CD4-positive, CD25-positive, alpha-beta regulatory T cell (primary cell): Measurements from ENCODE around the gene EIF3J. TPM values are rescaled to one million over a fixed set of nuclear protein-coding genes. Genes with fewer than 3 reads are reported as not detected.
"Not testable (repeated sequence)": the region's sequence is repeated elsewhere in the genome, so short reads cannot be mapped to it uniquely, and the experiment has no call there.

ENCODE experiments used
- ATAC-seq, 2 donors: fragments of 150-1000 bp; cut with Tn5 transposase; one replicate each; pipeline ENCODE4 v1.10.0; 2021; ENCODE audit warnings: low read depth in 2 of 2, moderate number of reproducible peaks in 2 of 2, moderate library complexity in 1 of 2
- DNase-seq, 3 donors: peaks; one replicate each; pipeline versions ENCODE4 v3.0.0 to v3.0.0-alpha.2; 2012 to 2022; ENCODE audit warnings: mixed read lengths in 1 of 3
- H3K27ac ChIP-seq: one replicate; pipeline ENCODE4 v1.7.0; 2013; ENCODE audit warnings: mild to moderate bottlenecking, low read length; ENCODE audit not compliant: insufficient read depth, poor library complexity, severe bottlenecking
- H3K27me3 ChIP-seq: one replicate; pipeline ENCODE4 v1.7.0; 2013; ENCODE audit warnings: low read length; ENCODE audit not compliant: control insufficient read depth, insufficient read depth
- H3K36me3 ChIP-seq: one replicate; pipeline ENCODE4 v1.7.0; 2013; ENCODE audit warnings: mild to moderate bottlenecking, low read length, moderate library complexity; ENCODE audit not compliant: control insufficient read depth, insufficient read depth
- H3K4me1 ChIP-seq: 2 replicates; pipeline ENCODE4 v1.7.0; 2013; ENCODE audit warnings: mild to moderate bottlenecking, low read length; ENCODE audit not compliant: insufficient read depth, control insufficient read depth, poor library complexity, severe bottlenecking
- H3K4me3 ChIP-seq: one replicate; pipeline ENCODE4 v1.7.0; 2013; ENCODE audit warnings: low read depth, mild to moderate bottlenecking, low read length, moderate library complexity
- H3K9me3 ChIP-seq, 2 experiments: 1 replicate in 1 of 2; 2 replicates in 1 of 2; pipeline ENCODE4 v1.7.0; 2013; ENCODE audit warnings: low read length in 2 of 2, mild to moderate bottlenecking in 1 of 2, moderate library complexity in 1 of 2; ENCODE audit not compliant: control insufficient read depth in 2 of 2
- H3K27ac Mint-ChIP-seq, 3 donors: one replicate each; pipeline ENCODE4 v1.8.0; 2020 to 2022; ENCODE audit warnings: mild to moderate bottlenecking in 3 of 3, mixed read lengths in 3 of 3, moderate library complexity in 2 of 3
- H3K27me3 Mint-ChIP-seq: one replicate; pipeline ENCODE4 v1.8.0; 2022; ENCODE audit warnings: mild to moderate bottlenecking, mixed read lengths
- H3K36me3 Mint-ChIP-seq: one replicate; pipeline ENCODE4 v1.8.0; 2020; ENCODE audit warnings: mixed read lengths
- H3K4me1 Mint-ChIP-seq, 4 donors: one replicate each; pipeline ENCODE4 v1.8.0; 2020 to 2022; ENCODE audit warnings: mixed read lengths in 4 of 4, mild to moderate bottlenecking in 1 of 4
- H3K4me3 Mint-ChIP-seq, 4 donors: one replicate each; pipeline ENCODE4 v1.8.0; 2020 to 2022; ENCODE audit warnings: mild to moderate bottlenecking in 4 of 4, mixed read lengths in 4 of 4, moderate library complexity in 3 of 4
- H3K9me3 Mint-ChIP-seq, 7 donors: one replicate each; pipeline ENCODE4 v1.8.0; 2020 to 2022; ENCODE audit warnings: mixed read lengths in 7 of 7, mild to moderate bottlenecking in 3 of 7, moderate library complexity in 2 of 7
- polyA plus RNA-seq, 4 donors: library from polyadenylated mRNA; unstranded; fragments of 300-500 nt; fragmentation: Illumina TruSeq; gene quantifications; one replicate each; pipeline ENCODE4 v1.2.3, GENCODE V29; 2021
- total RNA-seq: library from RNA; stranded (reverse); gene quantifications from one replicate; pipeline ENCODE4 v1.2.3, GENCODE V29; 2022

Gene EIF3J
- total and polyA plus RNA-seq, 5 donors from 2014 or later = 18.2 to 80.4 (median 25.7) TPM

- not testable (repeated sequence) for H3K4me3 ChIP-seq, DNase-seq, H3K4me1 ChIP-seq, H3K9me3 Mint-ChIP-seq, H3K27me3 Mint-ChIP-seq, H3K27me3 ChIP-seq, H3K9me3 ChIP-seq
- peak overlapping the region; percentile 9 for H3K27ac ChIP-seq
- Mint-ChIP-seq H3K4me3 (peak overlapping the region in 1 of 4 donors; percentile 1), H3K36me3 (peaks cover 44% of the 10 kb centered on the region), H3K4me1 (peaks cover 0 to 32% (median 23%) of the 10 kb centered on the region in 4 donors), H3K27ac (peak overlapping the region; percentile 59 to 86 (median 66))
- peaks cover 93% of the 10 kb centered on the region for H3K36me3 ChIP-seq
- peak; percentile 18 to 33 for ATAC-seq
Observed at GRCh38 chr15:44560926-44561325, 24.0 kb downstream of the EIF3J start.

- Mint-ChIP-seq H3K36me3 (peaks cover 47% of the 10 kb centered on the region), H3K4me1 (peaks cover 0 to 13% (median 8%) of the 10 kb centered on the region in 4 donors), H3K27ac (peak overlapping the region in 1 of 3 donors; percentile 25), H3K27me3 (no peaks in the 10 kb centered on the region), H3K4me3 (no peak overlapping the region), H3K9me3 (no peaks in the 10 kb centered on the region)
- peaks cover 4% of the 10 kb centered on the region for H3K4me1 ChIP-seq
- no peaks in the 10 kb centered on the region for H3K27me3 ChIP-seq
- no peak for ATAC-seq
- H3K9me3 ChIP-seq = no peaks in the 10 kb centered on the region
- no peak overlapping the region for H3K27ac ChIP-seq
- DNase-seq = no peak
- H3K4me3 ChIP-seq = no peak overlapping the region
- peaks cover 86% of the 10 kb centered on the region for H3K36me3 ChIP-seq
Observed at GRCh38 chr15:44565387-44566154, 28.6 kb downstream of the EIF3J start.

GRCh38 chr15:44566155-44566540, 29.2 kb downstream of the EIF3J start:
- H3K9me3 Mint-ChIP-seq = no peaks in the 10 kb centered on the region
- no peak overlapping the region for H3K27ac Mint-ChIP-seq
- ATAC-seq (no peak), DNase-seq (no peak)
- peaks cover 86% of the 10 kb centered on the region for H3K36me3 ChIP-seq
- no peaks in the 10 kb centered on the region for H3K27me3 ChIP-seq
- H3K4me3 Mint-ChIP-seq = no peak overlapping the region
- H3K36me3 Mint-ChIP-seq = peaks cover 46% of the 10 kb centered on the region
- no peaks in the 10 kb centered on the region for H3K4me1 ChIP-seq
- no peak overlapping the region for H3K27ac ChIP-seq
- no peaks in the 10 kb centered on the region for H3K27me3 Mint-ChIP-seq
- H3K4me1 Mint-ChIP-seq = peaks cover 0 to 7% (median 3%) of the 10 kb centered on the region in 4 donors
- no peaks in the 10 kb centered on the region for H3K9me3 ChIP-seq
- no peak overlapping the region for H3K4me3 ChIP-seq

GRCh38 chr15:44568338-44568737, 31.4 kb downstream of the EIF3J start:
- peaks cover 45% of the 10 kb centered on the region for H3K36me3 Mint-ChIP-seq

DNA sequence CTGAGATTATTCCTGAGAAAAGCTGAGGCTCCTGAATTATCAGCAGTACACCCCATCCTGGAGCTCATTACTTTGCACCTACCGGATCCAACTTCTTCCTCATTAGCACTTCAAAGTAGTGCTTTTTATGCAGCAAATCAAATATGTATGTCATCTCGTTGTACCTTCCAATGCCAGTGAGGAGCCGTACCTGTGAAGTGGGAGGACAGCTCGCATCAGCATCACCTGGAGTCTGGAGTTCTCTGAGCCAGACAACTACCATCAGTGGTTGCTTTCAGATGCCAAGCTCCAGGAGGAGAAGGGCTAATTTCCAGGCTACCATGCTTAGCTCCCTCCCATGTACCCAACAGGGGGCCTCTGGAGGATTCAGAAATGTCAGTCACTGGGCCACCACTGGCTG, 32.4 kb downstream of the EIF3J start:
- no peak overlapping the region for H3K27ac ChIP-seq
- H3K4me1 ChIP-seq = no peaks in the 10 kb centered on the region
- H3K27me3 Mint-ChIP-seq = no peaks in the 10 kb centered on the region
- peak overlapping the region in 1 of 3 donors; percentile 59 for H3K27ac Mint-ChIP-seq
- no peaks in the 10 kb centered on the region for H3K27me3 ChIP-seq
- no peak overlapping the region for H3K4me3 ChIP-seq
- no peak overlapping the region for H3K4me3 Mint-ChIP-seq
- no peaks in the 10 kb centered on the region for H3K9me3 ChIP-seq
- ATAC-seq (no peak), DNase-seq (no peak)
- peaks cover 0 to 1% (median under 1%) of the 10 kb centered on the region in 4 donors for H3K4me1 Mint-ChIP-seq
- no peaks in the 10 kb centered on the region for H3K9me3 Mint-ChIP-seq
- peaks cover 40% of the 10 kb centered on the region for H3K36me3 Mint-ChIP-seq
- H3K36me3 ChIP-seq = peaks cover 71% of the 10 kb centered on the region

More at GRCh38 chr15:44568338-44568737, 31.4 kb downstream of the EIF3J start:
- H3K36me3 ChIP-seq = peaks cover 75% of the 10 kb centered on the region
- H3K4me3 ChIP-seq = no peak overlapping the region
- no peaks in the 10 kb centered on the region for H3K27me3 Mint-ChIP-seq
- no peaks in the 10 kb centered on the region for H3K9me3 ChIP-seq
- DNase-seq (no peak), ATAC-seq (no peak)
- no peaks in the 10 kb centered on the region for H3K9me3 Mint-ChIP-seq
- no peak overlapping the region for H3K4me3 Mint-ChIP-seq
- no peaks in the 10 kb centered on the region for H3K27me3 ChIP-seq
- H3K27ac Mint-ChIP-seq = peak overlapping the region in 1 of 3 donors; percentile 82
- no peaks in the 10 kb centered on the region for H3K4me1 ChIP-seq
- H3K4me1 Mint-ChIP-seq = no peaks in the 10 kb centered on the region
- no peak overlapping the region for H3K27ac ChIP-seq

DNA sequence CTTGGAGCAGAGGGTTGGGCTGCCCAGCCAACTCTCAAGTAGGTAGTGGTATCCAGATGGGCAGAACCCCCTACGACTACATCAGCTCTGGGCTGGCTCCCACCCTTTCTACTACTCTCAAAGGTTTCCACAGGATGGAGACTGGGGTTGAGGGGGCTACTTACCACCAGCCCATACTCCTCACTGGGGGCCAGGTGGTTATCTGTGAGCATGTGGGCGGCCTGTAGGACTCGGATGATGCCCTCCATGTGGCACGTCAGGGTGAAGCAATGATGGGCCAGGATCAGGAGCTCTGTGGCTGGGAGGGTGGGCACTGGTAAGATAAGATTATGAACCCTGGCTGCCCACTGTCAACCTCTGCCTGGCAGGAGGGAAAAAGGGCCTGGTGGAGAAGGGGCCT, 33.4 kb downstream of the EIF3J start:
- no peak overlapping the region for H3K4me3 Mint-ChIP-seq
- no peak for ATAC-seq
- no peaks in the 10 kb centered on the region for H3K9me3 Mint-ChIP-seq
- no peaks in the 10 kb centered on the region for H3K27me3 Mint-ChIP-seq
- no peaks in the 10 kb centered on the region for H3K27me3 ChIP-seq
- H3K27ac ChIP-seq = no peak overlapping the region
- peaks cover 68% of the 10 kb centered on the region for H3K36me3 ChIP-seq
- peaks cover 0 to 11% (median 5%) of the 10 kb centered on the region in 4 donors for H3K4me1 Mint-ChIP-seq
- H3K27ac Mint-ChIP-seq = peak overlapping the region in 1 of 3 donors; percentile 59
- H3K4me3 ChIP-seq = no peak overlapping the region
- no peak for DNase-seq
- H3K9me3 ChIP-seq = no peaks in the 10 kb centered on the region
- H3K36me3 Mint-ChIP-seq = peaks cover 38% of the 10 kb centered on the region
- no peaks in the 10 kb centered on the region for H3K4me1 ChIP-seq

DNA sequence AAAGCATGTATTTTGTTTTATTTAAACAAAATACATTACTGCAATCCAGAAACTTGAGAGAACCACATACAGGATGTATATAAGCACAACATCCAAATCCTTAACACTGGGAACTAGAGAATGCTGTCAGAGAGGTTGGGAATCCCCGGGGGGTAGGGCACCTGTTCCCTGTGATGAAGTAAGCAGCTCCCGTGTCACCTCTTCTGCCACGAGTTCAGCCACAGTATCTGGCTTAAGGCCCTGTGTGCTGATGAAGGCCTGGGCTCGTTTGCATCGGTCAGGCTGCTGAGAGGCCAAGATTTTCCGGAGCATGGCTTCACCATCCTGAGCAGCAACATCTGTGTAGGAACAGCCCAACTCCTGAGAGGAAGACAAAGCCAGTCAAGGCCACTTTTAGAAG, 36.4 kb downstream of the EIF3J start:
- no peak overlapping the region for H3K27ac ChIP-seq
- H3K4me3 ChIP-seq = no peak overlapping the region
- H3K4me1 ChIP-seq = peaks cover 2% of the 10 kb centered on the region
- peaks cover 45% of the 10 kb centered on the region for H3K36me3 ChIP-seq
- Mint-ChIP-seq H3K27ac (peak overlapping the region in 2 of 3 donors; percentile 32 to 35), H3K4me3 (no peak overlapping the region), H3K4me1 (peaks cover 2 to 14% (median 9%) of the 10 kb centered on the region in 4 donors), H3K9me3 (peaks cover 0 to under 1% (median 0%) of the 10 kb centered on the region in 7 donors), H3K27me3 (no peaks in the 10 kb centered on the region), H3K36me3 (peaks cover 17% of the 10 kb centered on the region)
- H3K27me3 ChIP-seq = no peaks in the 10 kb centered on the region
- no peak for ATAC-seq
- no peak for DNase-seq
- no peaks in the 10 kb centered on the region for H3K9me3 ChIP-seq

GRCh38 chr15:44574734-44575133, 37.8 kb downstream of the EIF3J start:
- ATAC-seq (no peak), DNase-seq (no peak)
- peaks cover 15% of the 10 kb centered on the region for H3K36me3 Mint-ChIP-seq
- Histone ChIP-seq H3K4me1 (peaks cover 10% of the 10 kb centered on the region), H3K4me3 (no peak overlapping the region), H3K27ac (no peak overlapping the region), H3K9me3 (no peaks in the 10 kb centered on the region), H3K27me3 (no peaks in the 10 kb centered on the region), H3K36me3 (peaks cover 36% of the 10 kb centered on the region)
- H3K27me3 Mint-ChIP-seq = no peaks in the 10 kb centered on the region
- peak overlapping the region; percentile 44 to 87 (median 83) for H3K27ac Mint-ChIP-seq
- H3K4me1 Mint-ChIP-seq = peaks cover 6 to 23% (median 12%) of the 10 kb centered on the region in 4 donors
- peaks cover 0 to 1% (median 0%) of the 10 kb centered on the region in 7 donors for H3K9me3 Mint-ChIP-seq
- no peak overlapping the region for H3K4me3 Mint-ChIP-seq
